Measurements from ENCODE around the gene BRSK2.

BRSK2 gene

DNA sequence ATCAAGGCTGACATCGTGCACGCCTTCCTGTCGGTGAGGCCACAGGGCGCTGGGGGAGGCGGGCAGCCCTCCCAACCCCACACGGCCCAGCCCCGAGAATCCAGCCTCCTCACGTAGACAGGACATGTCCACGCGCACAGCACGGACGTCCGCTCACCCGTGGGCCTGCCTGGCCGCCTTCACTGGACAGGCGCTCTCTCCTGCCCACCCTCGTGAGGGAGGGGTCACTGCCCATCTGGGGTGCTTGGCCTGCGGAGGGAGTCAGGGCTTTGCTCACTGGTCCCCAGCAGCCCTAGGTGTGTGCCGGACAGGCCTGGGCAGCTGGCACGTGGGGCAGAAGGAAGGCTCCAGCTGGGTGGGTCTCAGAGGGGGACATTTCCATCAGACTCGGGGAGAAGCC, 64.8 kb downstream of the BRSK2 start:
- no peak for DNase-seq

- no peak for DNase-seq
Measured at GRCh38 chr11:1455032-1455762, 65.5 kb downstream of the BRSK2 start.

DNA sequence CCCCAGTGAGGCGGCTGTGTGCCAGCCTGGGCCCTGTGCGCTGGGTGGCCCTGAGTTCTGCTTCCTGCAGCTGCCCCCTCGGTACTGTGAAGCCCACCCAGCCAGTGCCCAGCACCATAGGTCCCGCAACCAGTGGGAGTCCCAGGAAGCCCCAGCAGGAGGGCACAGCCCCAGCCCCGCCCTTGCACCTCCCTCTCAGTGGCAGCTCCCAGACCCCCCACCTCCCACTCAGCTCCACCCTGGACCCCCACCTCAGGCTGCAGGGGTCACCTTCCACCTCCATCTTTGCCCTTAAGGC, 66.0 kb downstream of the BRSK2 start:
- no peak for DNase-seq

- DNase-seq: no peak
Measured at GRCh38 chr11:1456176-1456575, 66.4 kb downstream of the BRSK2 start.

DNA sequence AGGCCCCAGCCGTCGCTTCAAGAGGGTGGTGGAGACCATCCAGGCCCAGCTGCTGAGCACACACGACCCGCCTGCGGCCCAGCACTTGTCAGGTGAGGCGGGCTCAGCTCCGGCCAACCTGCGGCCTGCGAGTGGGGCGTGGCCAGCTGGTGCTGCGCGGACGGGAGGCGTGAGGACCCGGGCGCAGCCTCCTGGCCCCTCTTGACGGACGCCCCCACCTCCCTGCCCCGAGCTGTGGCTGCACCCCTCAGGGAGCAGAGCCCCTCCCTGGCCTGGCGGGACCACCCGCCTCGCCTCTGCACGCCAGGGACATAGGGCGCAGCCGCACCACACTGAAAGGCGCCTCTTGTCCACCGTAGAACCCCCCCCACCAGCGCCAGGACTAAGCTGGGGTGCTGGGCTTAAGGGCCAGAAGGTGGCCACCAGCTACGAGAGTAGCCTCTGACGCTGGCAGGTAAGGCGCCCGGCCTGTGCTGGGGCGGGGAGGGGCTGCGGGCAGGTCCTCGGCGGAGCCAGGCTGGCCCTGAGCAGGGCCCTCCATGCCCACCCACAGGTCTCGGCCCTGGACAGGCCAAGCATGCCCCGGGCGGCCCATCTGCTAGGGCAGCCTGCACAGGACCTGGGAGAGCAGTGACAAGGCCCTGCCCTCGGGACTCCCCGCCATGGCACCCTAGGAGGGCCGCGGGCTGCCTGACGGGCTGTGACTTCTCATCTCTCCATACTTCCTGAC, 67.0 kb downstream of the BRSK2 start:
- no peak for DNase-seq

- no peak for DNase-seq
Measured at GRCh38 chr11:1457326-1457680, 67.6 kb downstream of the BRSK2 start.

- no peak for DNase-seq
Measured at GRCh38 chr11:1457856-1458255, 68.1 kb downstream of the BRSK2 start.

DNA sequence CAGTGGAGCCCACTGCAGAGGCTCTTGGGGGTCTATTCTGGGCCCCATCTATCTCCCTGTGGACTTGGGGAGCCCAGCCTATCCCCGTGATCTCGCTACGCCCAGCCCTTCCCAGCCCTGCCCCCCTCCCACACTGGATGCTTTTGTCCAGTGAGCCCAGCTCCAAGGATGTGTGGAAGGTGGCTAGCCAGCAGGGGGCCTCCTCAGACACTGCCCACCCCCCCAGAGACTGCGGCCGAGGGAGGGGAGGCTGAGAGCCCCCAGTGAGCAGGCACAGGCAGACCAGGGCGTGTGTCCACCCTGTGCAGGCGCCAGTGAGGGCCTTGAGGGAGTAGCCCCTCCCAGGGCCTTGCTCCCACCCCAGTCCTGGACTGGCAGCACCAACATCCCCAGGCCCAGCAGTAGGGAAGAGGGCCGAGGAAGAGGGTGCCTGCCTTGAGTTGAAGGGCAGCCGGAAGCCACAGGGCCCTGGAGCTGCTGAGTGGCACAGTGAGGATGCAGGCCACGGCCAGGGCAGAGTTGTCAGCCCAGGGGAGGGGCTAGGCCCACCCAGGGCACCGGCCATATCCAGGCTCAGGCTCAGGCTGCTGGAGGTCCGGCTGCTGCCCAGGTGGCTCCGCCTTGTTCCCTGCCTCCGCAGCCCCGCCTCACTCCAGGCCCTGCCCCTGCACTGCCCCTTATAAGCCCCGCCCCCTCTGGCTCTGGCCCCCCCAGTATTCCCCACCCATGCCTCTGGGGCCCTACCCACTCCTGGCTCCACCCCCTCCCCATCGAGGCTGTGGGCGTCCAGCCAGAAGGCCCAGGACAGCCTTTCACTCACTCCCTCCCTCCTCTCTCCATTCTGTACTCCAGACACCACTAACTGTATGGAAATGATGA, 68.8 kb downstream of the BRSK2 start:
- no peak for DNase-seq

DNA sequence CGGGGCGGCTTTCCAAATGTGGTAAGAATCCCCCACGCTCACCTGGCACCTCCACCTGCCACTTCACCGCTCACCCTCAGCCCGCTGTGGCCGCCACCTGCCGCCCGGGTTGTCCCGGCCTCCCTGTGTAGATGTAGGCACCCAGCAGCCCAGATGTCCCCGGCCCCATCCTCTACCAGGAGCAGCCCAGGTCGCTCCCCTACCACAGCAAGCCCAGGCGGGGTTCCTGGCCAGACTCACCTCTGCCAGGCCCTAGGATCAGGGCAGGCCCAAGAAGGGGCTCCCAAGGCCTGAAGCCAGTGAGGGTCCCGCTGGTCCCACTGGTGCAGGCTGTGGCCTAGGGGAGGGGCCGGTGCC, 69.5 kb downstream of the BRSK2 start:
- no peak for DNase-seq

GRCh38 chr11:1459764-1460395, 70.1 kb downstream of the BRSK2 start:
- no peak for DNase-seq

- DNase-seq: no peak
Measured at GRCh38 chr11:1460396-1460985, 70.8 kb downstream of the BRSK2 start.

DNA sequence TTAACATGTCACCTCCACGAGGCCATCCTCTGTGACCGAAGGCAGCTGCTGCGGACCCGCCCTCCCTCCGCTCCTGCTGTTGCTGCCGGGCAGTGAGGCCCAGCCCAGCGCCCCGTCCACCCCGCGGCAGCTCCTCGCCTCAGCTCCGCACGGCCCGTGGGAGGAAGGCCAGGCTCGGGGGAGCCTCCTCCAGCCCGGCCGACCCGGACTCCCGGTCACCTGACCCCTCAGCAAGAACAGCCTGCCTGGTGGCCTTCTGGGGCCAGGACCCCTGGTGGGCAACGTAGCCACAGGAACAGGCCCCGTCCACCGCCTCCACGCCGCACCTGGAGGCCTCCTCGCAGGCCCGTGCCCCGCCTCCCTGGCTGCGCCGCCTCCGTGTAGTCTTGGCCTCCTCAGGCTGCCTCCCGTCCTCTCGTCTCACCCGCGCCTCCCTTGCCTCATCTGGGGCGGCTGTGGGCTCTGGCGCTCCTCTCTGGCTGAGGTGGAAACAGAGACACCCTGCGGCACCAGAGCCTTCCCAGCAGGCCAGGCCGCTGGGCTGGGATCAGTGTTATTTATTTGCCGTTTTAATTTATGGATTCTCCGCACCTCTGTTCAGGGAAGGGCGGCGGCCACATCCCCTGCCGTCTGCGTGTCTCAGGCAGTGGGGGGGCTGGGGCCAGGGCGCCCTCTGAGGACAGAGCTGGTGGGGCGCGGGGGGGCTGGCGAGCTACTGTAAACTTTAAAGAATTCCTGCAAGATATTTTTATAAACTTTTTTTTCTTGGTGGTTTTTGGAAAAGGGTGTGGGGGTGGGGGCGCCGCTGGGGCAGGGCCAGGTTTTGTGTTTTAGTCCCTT, 71.5 kb downstream of the BRSK2 start:
- no peak for DNase-seq

DNA sequence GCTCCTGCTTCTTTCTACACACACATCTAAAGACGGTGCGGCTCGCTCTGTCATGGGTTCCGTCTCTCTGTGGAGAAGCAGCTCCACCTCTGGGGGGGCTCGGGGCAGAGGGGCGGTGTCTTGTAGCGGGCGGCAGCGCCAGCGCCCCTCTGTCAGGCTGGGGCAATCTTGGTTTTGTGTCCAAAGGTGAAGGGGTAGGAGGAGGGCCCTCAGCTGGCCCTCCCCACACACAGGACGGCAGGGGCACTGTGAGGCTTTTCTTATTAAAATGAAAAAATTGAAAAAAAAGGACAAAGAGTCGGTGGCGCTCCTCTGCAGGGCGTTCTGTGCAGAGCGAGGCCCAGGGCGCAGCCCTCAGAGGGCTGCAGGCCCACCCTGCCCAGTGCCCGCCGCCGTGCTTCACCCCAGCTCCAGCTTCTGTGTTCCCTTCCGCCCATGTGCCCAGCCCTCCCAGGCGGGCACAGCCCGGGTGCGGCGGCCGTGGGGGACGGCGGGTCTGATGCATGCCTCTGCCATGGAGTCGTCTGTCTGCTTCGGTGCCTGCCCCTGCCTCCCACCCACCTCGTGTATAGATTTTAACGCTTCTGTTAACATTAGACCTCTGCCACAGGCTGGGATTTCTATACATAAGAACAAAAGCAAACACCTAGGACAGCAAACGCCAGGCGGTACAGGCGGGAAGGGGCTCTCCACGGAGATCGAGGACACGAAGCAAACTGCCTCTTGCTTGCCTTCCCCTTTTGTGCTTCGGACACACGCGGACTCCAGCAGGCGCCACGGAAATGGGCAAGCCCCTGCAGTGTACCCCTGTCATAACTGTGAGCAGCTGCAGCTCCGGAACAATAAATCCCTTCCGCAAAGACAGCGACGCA, 72.3 kb downstream of the BRSK2 start:
- DNase-seq: no peak

GRCh38 chr11:1462698-1462975, 72.9 kb downstream of the BRSK2 start:
- no peak for DNase-seq

- no peak for DNase-seq
Measured at GRCh38 chr11:1463056-1463455, 73.3 kb downstream of the BRSK2 start.

DNA sequence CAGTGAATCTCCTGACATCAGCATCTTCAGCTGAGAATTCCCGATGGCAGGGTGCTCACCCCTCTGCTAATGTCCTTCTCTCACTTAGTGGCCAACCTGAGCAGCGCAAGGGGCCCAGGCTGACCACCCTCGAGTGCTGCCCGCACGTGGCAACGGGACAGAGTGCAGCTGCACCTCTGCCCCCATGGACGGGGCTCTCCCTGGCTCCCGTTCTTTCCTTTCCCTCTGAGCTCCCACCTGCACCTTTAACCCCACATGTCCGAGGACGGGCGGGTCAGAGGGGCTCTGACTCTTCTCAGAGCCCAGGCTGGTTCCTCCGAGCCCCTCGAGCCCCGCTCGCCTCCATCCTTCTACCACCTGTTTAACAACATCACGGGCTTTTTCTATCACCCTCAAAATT, 77.0 kb downstream of the BRSK2 start:
- DNase-seq: no peak

DNA sequence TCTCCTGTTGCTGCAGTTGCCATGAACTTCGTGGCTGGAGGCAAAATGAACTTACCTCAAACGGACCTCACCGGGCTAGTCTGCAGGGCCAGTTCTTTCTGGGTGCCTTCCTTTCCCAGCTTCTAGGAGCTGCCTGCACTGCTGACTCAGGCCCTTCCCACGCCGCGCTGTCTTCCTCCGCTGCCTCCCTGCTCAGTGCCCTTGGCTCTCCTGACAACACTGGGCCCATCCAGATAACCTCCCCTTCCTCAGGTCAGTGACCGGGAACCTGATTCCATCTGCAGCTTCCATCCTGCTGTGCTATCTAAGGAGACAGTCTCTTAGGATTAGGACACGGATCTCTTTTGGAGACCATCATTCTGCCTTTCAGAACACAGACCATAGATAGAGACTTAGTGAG, 77.5 kb downstream of the BRSK2 start:
- no peak for DNase-seq

GRCh38 chr11:1468002-1468401, 78.3 kb downstream of the BRSK2 start:
- no peak for DNase-seq

DNA sequence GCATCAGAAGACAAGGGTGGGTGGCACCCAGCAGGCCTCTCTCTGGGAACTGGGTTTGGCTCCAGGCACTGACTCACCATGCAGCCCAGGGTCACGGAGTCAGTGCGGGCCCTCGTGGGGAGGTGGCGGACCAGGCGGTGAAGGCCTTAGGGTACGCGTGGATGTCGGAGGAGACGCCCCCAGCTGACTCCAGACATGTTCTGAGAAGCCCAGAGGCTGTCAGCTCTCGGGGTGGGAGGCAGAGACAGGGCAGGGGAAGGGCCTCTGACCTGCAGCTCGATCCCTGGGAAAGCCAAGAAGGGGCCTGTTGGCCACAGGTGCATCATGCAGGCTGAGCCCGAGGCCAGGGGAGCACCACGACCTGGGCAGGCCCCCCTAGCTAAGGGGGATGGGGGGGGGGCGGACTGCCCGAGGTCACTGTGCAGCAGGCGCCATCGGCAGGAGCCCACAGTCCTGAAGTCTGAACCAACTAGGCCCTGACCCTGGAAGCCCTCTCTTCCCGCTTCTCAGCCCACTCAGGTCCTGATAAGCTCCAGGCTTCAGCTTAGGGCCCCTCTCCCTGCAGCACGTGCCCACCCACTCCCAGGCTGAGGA, 78.8 kb downstream of the BRSK2 start:
- no peak for DNase-seq

DNA sequence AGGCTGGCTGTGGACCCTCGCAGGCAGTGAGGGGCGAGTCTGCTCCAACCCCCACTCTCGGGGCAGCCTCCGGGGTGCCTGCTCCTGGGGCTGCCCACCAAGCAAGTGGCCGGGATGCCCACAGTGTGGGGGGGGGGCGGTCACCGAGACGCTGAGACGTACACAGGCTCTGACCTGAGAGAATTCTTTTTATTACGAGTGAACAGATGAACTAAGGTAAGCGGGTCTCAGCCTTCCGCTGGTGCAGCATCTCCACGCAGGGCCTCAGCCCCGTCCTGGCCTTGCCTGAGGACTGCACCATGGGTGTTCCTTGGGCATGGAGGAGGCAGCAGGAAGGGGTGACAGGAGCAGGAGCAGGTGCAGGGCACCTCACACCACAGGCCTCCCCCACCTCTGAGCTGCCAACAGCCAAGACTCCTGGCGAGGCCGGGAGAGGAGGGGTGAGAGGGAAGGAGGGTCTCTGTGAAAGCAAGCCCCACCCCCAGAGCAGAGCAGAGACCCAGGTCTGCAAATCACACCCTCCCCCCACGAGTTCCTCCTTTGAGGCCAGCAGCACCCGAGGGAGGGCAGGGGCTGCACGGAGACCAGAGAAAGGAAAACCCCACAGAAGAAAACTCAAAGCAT, 79.7 kb downstream of the BRSK2 start:
- DNase-seq: no peak
